ENCODE data around the gene CTNNA3.

GRCh38 chr10:67662415-67662814 lies 33.6 kb downstream of the CTNNA3 start:
- TF ChIP-seq CTCF (IDR thresholded peaks at IDR 0.05) (no peak), REST (IDR thresholded peaks at IDR 0.05; ENCODE audit: insufficient read depth in 1 of 2, low read depth in 2 of 2, low read length in 1 of 2) (no peak), POLR2AphosphoS5 (IDR thresholded peaks at IDR 0.05; ENCODE audit: low read depth, low read length) (no peak), TCF7L2 (IDR thresholded peaks at IDR 0.05; ENCODE audit: low read depth, low read length) (no peak)
